ENCODE measurements around the gene ISG15. TPM values are rescaled to one million over a fixed set of nuclear protein-coding genes. Genes with fewer than 3 reads are reported as not detected.

The ISG15 gene
- total and polyA plus RNA-seq, 4 donors, result 27.7 to 48.8 (median 31.2) TPM

- peaks cover 3% of the 10 kb centered on the region for H3K27me3 ChIP-seq (ENCODE audit: control insufficient read depth, insufficient read depth, low read length)
These were observed 13.5 kb upstream of the ISG15 start, which contains the start of gene HES4 for GRCh38 chr1:999725-1000356. Gene HES4 (minus strand): TSS chr1:1000097. CDS start chr1:999973, 124 bp downstream.

GRCh38 chr1:1000357-1001056, 12.8 kb upstream of the ISG15 start:
- peaks cover 45% of the 10 kb centered on the region for H3K36me3 ChIP-seq (ENCODE audit: control insufficient read depth, insufficient read depth, low read length)
- under 1% methylated on average over 74 of the region's 75 CpGs for WGBS (ENCODE audit: insufficient coverage)
- DNase-seq (ENCODE audit: low read depth in 4 of 6, low spot score in 6 of 6), result peak in 2 of 6 donors; percentile 90 to 91
- peaks cover 3% of the 10 kb centered on the region for H3K27me3 ChIP-seq (ENCODE audit: control insufficient read depth, insufficient read depth, low read length)
- peak overlapping the region; percentile 73 for H3K4me3 ChIP-seq (ENCODE audit: low read depth, low read length)
- peaks cover 66% of the 10 kb centered on the region for H3K4me1 ChIP-seq (ENCODE audit: control insufficient read depth, insufficient read depth, low read length)
- H3K27ac ChIP-seq (ENCODE audit: low read depth, low read length), result peak overlapping the region; percentile 99
- no peaks in the 10 kb centered on the region for H3K9me3 ChIP-seq (ENCODE audit: control insufficient read depth, insufficient read depth, low read length)

More at GRCh38 chr1:999725-1000356, 13.5 kb upstream of the ISG15 start, which contains the start of gene HES4:
- Histone ChIP-seq H3K27ac (ENCODE audit: low read depth, low read length) (peak within 1 kb of the TSS; percentile 99), H3K9me3 (ENCODE audit: control insufficient read depth, insufficient read depth, low read length) (no peaks in the 10 kb centered on the region), H3K4me1 (ENCODE audit: control insufficient read depth, insufficient read depth, low read length) (peaks cover 59% of the 10 kb centered on the region), H3K36me3 (ENCODE audit: control insufficient read depth, insufficient read depth, low read length) (peaks cover 41% of the 10 kb centered on the region), H3K4me3 (ENCODE audit: low read depth, low read length) (peak within 1 kb of the TSS; percentile 73)
- peak in 5 of 6 donors; percentile 75 to 97 (median 84) for DNase-seq (ENCODE audit: low read depth in 4 of 6, low spot score in 6 of 6)
- WGBS (ENCODE audit: insufficient coverage), result under 1% methylated on average over 94 of the region's 95 CpGs

DNA sequence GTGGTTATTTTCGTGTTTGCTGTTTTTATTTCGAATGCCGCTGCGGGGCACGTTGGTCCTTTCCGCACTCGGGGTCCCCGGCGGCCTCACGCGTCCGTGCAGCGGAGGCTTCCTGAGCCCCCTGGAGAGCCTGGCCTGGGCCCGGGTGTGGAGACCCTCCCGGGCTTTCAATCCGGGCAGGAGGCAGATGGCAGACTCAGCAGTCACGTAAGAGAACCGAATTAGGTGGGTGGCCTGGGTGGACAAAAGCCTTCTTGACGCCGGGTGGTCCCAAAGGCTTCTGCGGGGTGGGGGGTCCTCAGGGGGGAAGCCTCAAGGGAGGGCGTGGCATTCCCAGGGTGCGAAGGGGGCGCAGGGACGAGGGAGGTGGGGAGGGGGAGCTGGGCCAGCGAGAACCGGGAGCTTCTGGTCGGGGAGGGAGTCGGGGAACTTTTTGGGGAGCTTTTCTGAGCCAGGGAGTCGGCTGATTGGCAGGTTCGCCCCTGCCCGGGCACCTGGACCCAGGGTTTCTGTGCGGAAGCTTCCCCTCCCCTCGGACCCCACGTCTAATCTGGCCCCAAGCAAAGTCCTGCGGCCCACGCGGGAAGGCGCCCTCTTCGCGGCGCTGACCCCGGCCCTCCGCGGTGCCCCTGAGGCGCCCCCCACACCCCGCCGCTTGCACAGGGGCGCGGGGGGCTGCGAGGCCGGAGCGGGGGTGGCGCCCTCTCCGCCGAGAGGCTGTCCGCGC, 12.1 kb upstream of the ISG15 start:
- Histone ChIP-seq H3K36me3 (ENCODE audit: control insufficient read depth, insufficient read depth, low read length) (peaks cover 50% of the 10 kb centered on the region), H3K4me3 (ENCODE audit: low read depth, low read length) (peak overlapping the region; percentile 73), H3K4me1 (ENCODE audit: control insufficient read depth, insufficient read depth, low read length) (peaks cover 68% of the 10 kb centered on the region), H3K27ac (ENCODE audit: low read depth, low read length) (peak overlapping the region; percentile 99), H3K27me3 (ENCODE audit: control insufficient read depth, insufficient read depth, low read length) (peaks cover 3% of the 10 kb centered on the region), H3K9me3 (ENCODE audit: control insufficient read depth, insufficient read depth, low read length) (no peaks in the 10 kb centered on the region)
- peak in 1 of 6 donors; percentile 61 for DNase-seq (ENCODE audit: low read depth in 4 of 6, low spot score in 6 of 6)
- under 1% methylated on average over 54 of the region's 58 CpGs for WGBS (ENCODE audit: insufficient coverage)

GRCh38 chr1:1003618-1004419, 9.5 kb upstream of the ISG15 start:
- peaks cover 33% of the 10 kb centered on the region for H3K36me3 ChIP-seq (ENCODE audit: control insufficient read depth, insufficient read depth, low read length)
- no peaks in the 10 kb centered on the region for H3K27me3 ChIP-seq (ENCODE audit: control insufficient read depth, insufficient read depth, low read length)
- 82% methylated on average over 16 of the region's 22 CpGs for WGBS (ENCODE audit: insufficient coverage)
- no peak for DNase-seq (ENCODE audit: low read depth in 4 of 6, low spot score in 6 of 6)
- peaks cover 48% of the 10 kb centered on the region for H3K4me1 ChIP-seq (ENCODE audit: control insufficient read depth, insufficient read depth, low read length)
- no peak overlapping the region for H3K4me3 ChIP-seq (ENCODE audit: low read depth, low read length)
- no peaks in the 10 kb centered on the region for H3K9me3 ChIP-seq (ENCODE audit: control insufficient read depth, insufficient read depth, low read length)
- H3K27ac ChIP-seq (ENCODE audit: low read depth, low read length), result no peak overlapping the region

GRCh38 chr1:1004420-1004779, 8.9 kb upstream of the ISG15 start:
- H3K27ac ChIP-seq (ENCODE audit: low read depth, low read length), result no peak overlapping the region
- H3K4me3 ChIP-seq (ENCODE audit: low read depth, low read length), result no peak overlapping the region
- no peak for DNase-seq (ENCODE audit: low read depth in 4 of 6, low spot score in 6 of 6)
- no peaks in the 10 kb centered on the region for H3K27me3 ChIP-seq (ENCODE audit: control insufficient read depth, insufficient read depth, low read length)
- peaks cover 33% of the 10 kb centered on the region for H3K36me3 ChIP-seq (ENCODE audit: control insufficient read depth, insufficient read depth, low read length)
- peaks cover 47% of the 10 kb centered on the region for H3K4me1 ChIP-seq (ENCODE audit: control insufficient read depth, insufficient read depth, low read length)
- 60% methylated on average over 7 of the region's 7 CpGs for WGBS (ENCODE audit: insufficient coverage)
- no peaks in the 10 kb centered on the region for H3K9me3 ChIP-seq (ENCODE audit: control insufficient read depth, insufficient read depth, low read length)

GRCh38 chr1:1004780-1005697, 8.3 kb upstream of the ISG15 start:
- no peaks in the 10 kb centered on the region for H3K27me3 ChIP-seq (ENCODE audit: control insufficient read depth, insufficient read depth, low read length)
- H3K4me3 ChIP-seq (ENCODE audit: low read depth, low read length), result no peak overlapping the region
- H3K4me1 ChIP-seq (ENCODE audit: control insufficient read depth, insufficient read depth, low read length), result peaks cover 45% of the 10 kb centered on the region
- peak in 1 of 6 donors; percentile 43 for DNase-seq (ENCODE audit: low read depth in 4 of 6, low spot score in 6 of 6)
- no peaks in the 10 kb centered on the region for H3K9me3 ChIP-seq (ENCODE audit: control insufficient read depth, insufficient read depth, low read length)
- peak overlapping the region; percentile 50 for H3K27ac ChIP-seq (ENCODE audit: low read depth, low read length)
- WGBS (ENCODE audit: insufficient coverage), result 21% methylated on average over 18 of the region's 21 CpGs
- peaks cover 33% of the 10 kb centered on the region for H3K36me3 ChIP-seq (ENCODE audit: control insufficient read depth, insufficient read depth, low read length)

DNA sequence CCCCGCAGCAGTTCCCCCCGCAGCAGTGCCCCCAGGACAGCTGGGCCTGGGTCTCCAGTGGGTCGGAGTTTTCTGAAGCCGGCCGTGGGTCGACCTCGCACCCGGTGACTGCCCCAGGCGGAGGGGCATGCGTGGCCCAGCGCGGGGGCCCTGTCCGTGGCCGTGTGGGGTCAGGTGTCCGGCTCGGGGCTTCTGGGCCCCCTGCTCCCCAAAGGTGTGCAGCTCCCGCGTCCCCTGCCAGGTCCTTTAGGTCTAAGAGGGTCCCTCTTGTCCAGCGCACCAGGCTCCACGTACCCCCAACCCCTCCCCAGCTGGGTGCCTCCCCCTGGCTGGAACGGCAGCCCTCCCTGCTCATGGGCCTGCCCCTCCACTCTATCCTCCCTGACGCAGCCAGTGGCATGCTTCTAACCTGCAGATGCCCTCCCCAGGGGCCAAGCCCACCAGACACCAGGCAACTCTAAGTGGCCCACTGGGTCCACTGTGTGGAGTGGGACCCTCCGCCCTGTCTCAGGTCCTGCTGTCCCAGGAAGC, 7.5 kb upstream of the ISG15 start:
- Histone ChIP-seq H3K27me3 (ENCODE audit: control insufficient read depth, insufficient read depth, low read length) (no peaks in the 10 kb centered on the region), H3K9me3 (ENCODE audit: control insufficient read depth, insufficient read depth, low read length) (no peaks in the 10 kb centered on the region), H3K4me3 (ENCODE audit: low read depth, low read length) (no peak overlapping the region), H3K4me1 (ENCODE audit: control insufficient read depth, insufficient read depth, low read length) (peaks cover 40% of the 10 kb centered on the region), H3K27ac (ENCODE audit: low read depth, low read length) (no peak overlapping the region), H3K36me3 (ENCODE audit: control insufficient read depth, insufficient read depth, low read length) (peaks cover 33% of the 10 kb centered on the region)
- WGBS (ENCODE audit: insufficient coverage), result 65% methylated on average over 23 of the region's 23 CpGs
- no peak for DNase-seq (ENCODE audit: low read depth in 4 of 6, low spot score in 6 of 6)

DNA sequence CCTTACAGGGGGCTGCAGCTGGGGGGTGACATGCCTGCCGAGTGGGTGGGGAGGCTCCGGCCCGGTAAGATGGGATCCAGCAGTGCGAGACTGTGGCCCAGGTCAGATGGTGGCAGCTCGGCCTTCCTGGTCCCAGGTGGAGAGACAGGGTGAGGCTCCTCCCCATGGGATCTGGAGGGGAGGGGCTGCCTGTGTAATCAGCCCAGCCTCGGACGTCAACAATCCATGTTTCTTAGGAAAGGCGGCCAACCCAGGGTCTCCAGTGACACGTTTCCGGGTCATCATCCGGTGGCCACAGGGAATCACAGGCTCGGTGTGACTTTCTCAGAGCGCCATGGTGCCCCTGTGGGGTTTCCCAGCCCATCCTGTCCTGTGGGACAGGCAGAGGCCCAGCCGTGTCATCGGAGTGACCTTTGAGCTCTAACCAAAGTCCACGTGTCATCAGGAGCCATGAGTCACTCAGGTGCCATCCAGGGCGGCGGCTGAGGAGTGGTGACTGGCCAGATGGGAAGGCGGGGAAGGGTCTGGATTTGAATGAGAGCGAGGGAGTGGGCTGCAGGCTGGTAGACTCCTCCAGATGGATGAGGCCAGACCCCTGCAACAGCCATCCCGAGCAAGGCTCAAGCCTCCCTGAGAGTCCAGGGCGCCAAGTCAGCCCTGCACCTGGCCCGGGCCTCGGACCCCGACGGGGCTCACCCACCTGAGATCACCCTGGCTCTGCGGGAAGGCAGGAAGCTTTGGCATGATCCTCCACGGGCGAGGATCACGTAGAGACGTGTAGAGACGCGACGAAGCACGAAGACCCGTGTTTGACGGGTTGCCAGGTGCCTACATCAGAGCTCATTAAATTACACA, 6.8 kb upstream of the ISG15 start:
- Histone ChIP-seq H3K4me1 (ENCODE audit: control insufficient read depth, insufficient read depth, low read length) (peaks cover 33% of the 10 kb centered on the region), H3K36me3 (ENCODE audit: control insufficient read depth, insufficient read depth, low read length) (peaks cover 33% of the 10 kb centered on the region), H3K4me3 (ENCODE audit: low read depth, low read length) (no peak overlapping the region), H3K27ac (ENCODE audit: low read depth, low read length) (no peak overlapping the region), H3K9me3 (ENCODE audit: control insufficient read depth, insufficient read depth, low read length) (no peaks in the 10 kb centered on the region), H3K27me3 (ENCODE audit: control insufficient read depth, insufficient read depth, low read length) (no peaks in the 10 kb centered on the region)
- no peak for DNase-seq (ENCODE audit: low read depth in 4 of 6, low spot score in 6 of 6)
- WGBS (ENCODE audit: insufficient coverage), result 86% methylated on average over 35 of the region's 37 CpGs
